Measurements from ENCODE around the gene ARHGAP26.

Gene ARHGAP26

GRCh38 chr5:143265995-143266394 is 495.8 kb downstream of the ARHGAP26 start:
- no peak for DNase-seq

- no peak for DNase-seq
Observed at GRCh38 chr5:143267186-143267585, 497.0 kb downstream of the ARHGAP26 start.

GRCh38 chr5:143268388-143268787 is 498.2 kb downstream of the ARHGAP26 start:
- DNase-seq: no peak

DNA sequence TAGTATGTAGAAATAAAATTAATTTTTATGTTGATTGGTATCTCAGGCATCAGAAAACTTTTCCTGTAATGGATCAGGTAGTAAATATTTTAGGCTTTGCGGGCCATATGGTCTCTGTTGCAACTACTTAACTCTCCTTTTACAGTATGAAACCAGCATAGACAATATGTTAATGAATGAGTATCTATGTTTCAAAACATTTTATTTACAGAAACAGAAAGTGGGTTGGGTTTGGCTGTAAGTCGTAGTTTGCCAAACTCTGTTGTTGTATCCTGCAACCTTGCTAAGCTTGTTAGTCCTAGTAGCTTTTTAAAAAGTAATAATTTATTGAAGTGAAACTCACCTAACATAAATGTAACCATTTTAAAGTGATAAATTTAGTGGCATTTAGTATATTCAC is 501.3 kb downstream of the ARHGAP26 start:
- DNase-seq: no peak

DNA sequence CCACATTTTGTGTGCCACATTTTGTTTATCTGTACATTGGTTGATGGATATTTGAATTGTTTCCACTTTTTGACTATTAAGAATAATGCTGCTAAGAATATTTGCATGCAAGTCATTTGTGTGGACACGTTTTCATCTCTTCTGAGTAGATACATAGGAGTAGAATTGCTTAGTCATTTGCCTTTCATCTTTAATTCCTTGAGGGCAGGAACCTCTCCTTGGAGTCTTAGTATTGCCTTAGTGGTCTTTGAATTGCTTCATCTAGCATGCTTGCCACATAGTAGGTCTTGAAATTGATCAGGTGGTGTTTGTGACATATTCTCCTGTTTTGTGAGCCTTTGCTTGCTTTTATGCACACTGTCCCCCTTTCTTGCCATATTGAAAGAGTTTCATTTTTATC is 504.8 kb downstream of the ARHGAP26 start:
- no peak for DNase-seq

GRCh38 chr5:143275512-143276363 is 505.6 kb downstream of the ARHGAP26 start:
- no peak for DNase-seq

DNA sequence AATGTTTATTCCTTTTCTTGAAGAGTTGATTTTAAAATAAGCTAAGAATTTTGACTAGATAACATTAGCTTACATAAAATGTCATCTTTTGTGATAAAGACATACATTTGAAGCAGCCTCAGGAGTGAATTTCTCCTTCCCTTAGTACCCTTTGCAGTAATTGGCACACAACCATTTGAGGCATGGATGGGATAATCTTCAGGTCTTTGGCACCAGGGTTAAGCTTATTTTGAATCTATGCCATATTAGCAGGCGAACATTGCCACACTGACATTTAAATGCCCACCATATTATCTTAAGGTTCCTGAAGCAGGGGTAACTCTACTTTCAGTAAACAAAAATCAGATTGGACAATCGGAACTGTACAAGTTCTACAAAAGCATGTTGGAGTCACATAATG is 507.4 kb downstream of the ARHGAP26 start:
- DNase-seq: no peak

Measured in EL (cell line).